ENCODE measurements around the gene CTSZ. TPM values are rescaled to one million over a fixed set of nuclear protein-coding genes. Genes with fewer than 3 reads are reported as not detected.

Gene CTSZ
- total and polyA plus RNA-seq, 10 of the 15 experiments (the other 5 are each of a cell fraction or from before 2014, with no cell fraction given): 6.0 to 301 (median 154) TPM

- TF ChIP-seq SMC3 (IDR thresholded peaks at IDR 0.05; ENCODE audit: borderline replicate concordance, low read length): no peak
- TF ChIP-seq MYC (IDR thresholded peaks at IDR 0.05; ENCODE audit: insufficient read depth, insufficient read length, insufficient replicate concordance, low read length, severe bottlenecking): no peak
- TF ChIP-seq WRNIP1 (IDR thresholded peaks at IDR 0.05; ENCODE audit: borderline replicate concordance, low read depth, low read length): no peak
- no peak for TF ChIP-seq CBFB (IDR thresholded peaks at IDR 0.05; ENCODE audit: low read depth)
Observed at GRCh38 chr20:59033093-59033492, 26.0 kb upstream of the CTSZ start (continued).

GRCh38 chr20:59032713-59033059 lies 25.6 kb upstream of the CTSZ start:
- peaks cover 59% of the 10 kb centered on the region for H3K79me2 ChIP-seq (ENCODE audit: control insufficient read depth, insufficient read depth, low read length)
- no peaks in the 10 kb centered on the region for H3K27me3 ChIP-seq (replicated peaks in 1 of 2; ENCODE audit: control insufficient read depth in 2 of 2, insufficient read depth in 2 of 2, low read length in 1 of 2)
- H3K9ac ChIP-seq (ENCODE audit: control insufficient read depth, insufficient read depth, low read length): peak overlapping the region; percentile 63
- BruUV-seq (replicated peaks): TSS peak; percentile 97
- peak overlapping the region; percentile 73 for H3K4me3 ChIP-seq
- H3K9me3 ChIP-seq (replicated peaks; ENCODE audit: control insufficient read depth, insufficient read depth, low read length): no peaks in the 10 kb centered on the region
- ChIA-PET SMC1A (ENCODE audit: uncharacterized antibody, unreplicated experiment) (interaction anchor here (0.9 to 2.0 kb wide), 7 partner anchors 8 to 125 kb away, joined by 3 to 22 read pairs (median 9); no protein-coding TSS in a partner anchor), POLR2A (interaction anchor here (0.6 to 6.0 kb wide), 13 partner anchors 10 to 143 kb away, joined by 3 to 40 read pairs (median 5); partner anchors contain the start of genes NELFCD and PRELID3B), RAD21 (ENCODE audit: unreplicated experiment) (interaction anchor here (1.0 to 2.5 kb wide), 12 partner anchors 8 to 382 kb away, joined by 3 to 19 read pairs (median 9); partner anchors contain the start of genes NELFCD and STX16), CTCF (interaction anchor here (0.9 to 1.9 kb wide), 7 partner anchors 9 to 163 kb away, joined by 3 to 5 read pairs (median 3); partner anchors contain the start of gene PRELID3B)
- H3K4me2 ChIP-seq (ENCODE audit: control insufficient read depth, insufficient read depth): peak overlapping the region; percentile 86
- DNase-seq (ENCODE audit: low read depth, low spot score): no peak
- H2AFZ ChIP-seq (ENCODE audit: control insufficient read depth, low read depth, low read length): peak overlapping the region; percentile 27
- no peaks in the 10 kb centered on the region for H4K20me1 ChIP-seq (ENCODE audit: control insufficient read depth, insufficient read depth)
- no peaks in the 10 kb centered on the region; the same call in 1 of the 2 replicates for H3K4me1 ChIP-seq (ENCODE audit: control insufficient read depth, insufficient read depth, low read length)
- WGBS (ENCODE audit: insufficient coverage, insufficient replicate concordance, low lambda C conversion rate, missing lambda C conversion rate): under 1% methylated on average over 13 of the region's 13 CpGs
- intact Hi-C loops (cut with micrococcal nuclease; ENCODE audit: unreplicated experiment) (loop anchor here (1.0 to 10.0 kb wide), 5 partner anchors 25 to 378 kb away; partner anchors contain the start of genes CTSZ, NELFCD and STX16), in situ Hi-C loops (cut with MboI) (no loop called here)
- no peak; the same call in 2 of the 3 replicates for ATAC-seq
- H3K36me3 ChIP-seq (ENCODE audit: control insufficient read depth in 2 of 2, insufficient read depth in 2 of 2, low read length in 1 of 2): peaks cover 10 to 21% of the 10 kb centered on the region in 2 experiments
- FAIRE-seq: no peak
- H3K27ac ChIP-seq (ENCODE audit: control insufficient read depth, insufficient read depth): peak overlapping the region; percentile 71
- TF ChIP-seq NFXL1 (IDR thresholded peaks at IDR 0.05; ENCODE audit: borderline replicate concordance): no peak
- no peak for TF ChIP-seq EP300 (IDR thresholded peaks at IDR 0.05; ENCODE audit: borderline replicate concordance in 1 of 2, control insufficient read depth in 1 of 2, low read depth in 2 of 2, low read length in 2 of 2)
- no peak for TF ChIP-seq MAX (IDR thresholded peaks at IDR 0.05; ENCODE audit: low read depth, low read length)
- no peak for TF ChIP-seq RB1 (IDR thresholded peaks at IDR 0.05; ENCODE audit: borderline replicate concordance)
- TF ChIP-seq E4F1 (IDR thresholded peaks at IDR 0.05; ENCODE audit: borderline replicate concordance, partially characterized antibody): no peak
- no peak for TF ChIP-seq GABPA (IDR thresholded peaks at IDR 0.05; ENCODE audit: low read depth)
- peak; percentile 4; the same call in 1 of the 2 replicates for TF ChIP-seq HCFC1 (IDR thresholded peaks at IDR 0.05; ENCODE audit: low read length)
- TF ChIP-seq PAX5 (IDR thresholded peaks at IDR 0.05; ENCODE audit: borderline replicate concordance, low read depth, low read length): no peak
- no peak for TF ChIP-seq RUNX3 (IDR thresholded peaks at IDR 0.05; ENCODE audit: low read length)
- TF ChIP-seq ZNF217 (IDR thresholded peaks at IDR 0.05): no peak
- no peak for TF ChIP-seq ZNF24 (IDR thresholded peaks at IDR 0.05)
- no peak for TF ChIP-seq PBX3 (IDR thresholded peaks at IDR 0.05; ENCODE audit: insufficient replicate concordance, low read depth, low read length)
- no peak for TF ChIP-seq NFYA (IDR thresholded peaks at IDR 0.05; ENCODE audit: borderline replicate concordance, low read depth, low read length)
- TF ChIP-seq NFIC (IDR thresholded peaks at IDR 0.05; ENCODE audit: low read depth, low read length): no peak
- 0 out of 2 replicates have a peak, but pooled peaks have one; percentile 10 for TF ChIP-seq EED (IDR thresholded peaks at IDR 0.05; ENCODE audit: low read depth)

All from GM12878 (cell line).